HepG2 (cell line): ENCODE data around the gene GMPPB. TPM values are rescaled to one million over a fixed set of nuclear protein-coding genes. Genes with fewer than 3 reads are reported as not detected.
A peak's percentile ranks its signal among the peaks of the same experiment; 100 is the strongest.

ENCODE experiments used
- ATF5 ChIP-seq: sonication (generic); formaldehyde crosslinking; IDR thresholded peaks from 2 replicates; pipeline ENCODE4 v1.4.0; 2020; ENCODE audit warnings: mild to moderate bottlenecking, low read depth, missing genetic modification reagents
- HNRNPL ChIP-seq: fragments of 200-400 bp; formaldehyde crosslinking; IDR thresholded peaks from 2 replicates; pipeline ENCODE4 v1.6.1; 2017; ENCODE audit warnings: mild to moderate bottlenecking, low read depth, low read length
- MIER3 ChIP-seq: IDR thresholded peaks from 2 replicates; pipeline ENCODE4 v1.6.1; 2016; ENCODE audit warnings: missing compliant biosample characterization, borderline replicate concordance
- RFXANK ChIP-seq: IDR thresholded peaks from 2 replicates; pipeline ENCODE4 v1.6.1; 2016
- TBX2 ChIP-seq: sonication (generic); formaldehyde crosslinking; IDR thresholded peaks from 2 replicates; pipeline ENCODE4 v1.5.0; 2020; ENCODE audit warnings: missing genetic modification reagents, mild to moderate bottlenecking, borderline replicate concordance
- TCF7L2 ChIP-seq: IDR thresholded peaks from 2 replicates; pipeline ENCODE4 v1.6.1; 2011; ENCODE audit warnings: mild to moderate bottlenecking, low read depth, low read length, moderate library complexity
- TEAD3 ChIP-seq: optimal IDR thresholded peaks from 2 replicates; pipeline ENCODE3; 2016; ENCODE audit warnings: borderline replicate concordance
- ZFP91 ChIP-seq: sonication (generic); formaldehyde crosslinking; IDR thresholded peaks from 2 replicates; pipeline ENCODE4 v1.9.0; 2022; ENCODE audit warnings: missing genetic modification reagents, mild to moderate bottlenecking, borderline replicate concordance
- ZNF549 ChIP-seq: sonication (generic); formaldehyde crosslinking; IDR thresholded peaks from 2 replicates; pipeline ENCODE4 v1.5.0; 2020; ENCODE audit warnings: missing genetic modification reagents
- ZNF550 ChIP-seq: sonication (generic); formaldehyde crosslinking; IDR thresholded peaks from 2 replicates; pipeline ENCODE4 v1.4.0; 2020; ENCODE audit warnings: mild to moderate bottlenecking, missing genetic modification reagents, borderline replicate concordance
- ZNF558 ChIP-seq: sonication (generic); formaldehyde crosslinking; IDR thresholded peaks from 2 replicates; pipeline ENCODE4 v1.9.0; 2022; ENCODE audit warnings: mild to moderate bottlenecking, missing genetic modification reagents, borderline replicate concordance
- polyA plus RNA-seq, 8 experiments: library from polyadenylated mRNA; depleted of rRNA in 3 of 8; stranded (reverse) in 7 of 8; unstranded in 1 of 8; fragments of >200 nt; fragmentation: Illumina TruSeq in 4 of 8; extraction: Trizol in 4 of 8; gene quantifications; 2 replicates each; pipeline versions ENCODE4 v1.2.1 to v1.2.3, GENCODE V29; 2011 to 2016; ENCODE audit warnings: low read depth in 4 of 8, missing spikeins in 1 of 8, mixed read lengths in 1 of 8; ENCODE audit not compliant: insufficient read depth in 1 of 8
- total RNA-seq, 5 experiments: library from RNA; depleted of rRNA; stranded (reverse); fragments of >200 nt; fragmentation: Illumina TruSeq; extraction: Trizol; gene quantifications; 2 replicates each; pipeline ENCODE4 v1.2.3, GENCODE V29; 2016; ENCODE audit warnings: low read depth in 1 of 5
- TF ChIP-seq, protein P1 (sequence below): sonication (generic); formaldehyde crosslinking; IDR thresholded peaks from 2 replicates; pipeline ENCODE4 v1.9.0; 2021; ENCODE audit warnings: mild to moderate bottlenecking, missing genetic modification reagents
- TF ChIP-seq, protein P2 (sequence below): sonication (generic); formaldehyde crosslinking; IDR thresholded peaks from 2 replicates; pipeline ENCODE4 v1.4.0; 2020; ENCODE audit warnings: missing genetic modification reagents

Gene GMPPB
- total and polyA plus RNA-seq, 2 of the 13 experiments (the other 11 are each of a cell fraction or from before 2014, with no cell fraction given): 6.5 to 23.1 TPM

- TF ChIP-seq, protein P1, sequence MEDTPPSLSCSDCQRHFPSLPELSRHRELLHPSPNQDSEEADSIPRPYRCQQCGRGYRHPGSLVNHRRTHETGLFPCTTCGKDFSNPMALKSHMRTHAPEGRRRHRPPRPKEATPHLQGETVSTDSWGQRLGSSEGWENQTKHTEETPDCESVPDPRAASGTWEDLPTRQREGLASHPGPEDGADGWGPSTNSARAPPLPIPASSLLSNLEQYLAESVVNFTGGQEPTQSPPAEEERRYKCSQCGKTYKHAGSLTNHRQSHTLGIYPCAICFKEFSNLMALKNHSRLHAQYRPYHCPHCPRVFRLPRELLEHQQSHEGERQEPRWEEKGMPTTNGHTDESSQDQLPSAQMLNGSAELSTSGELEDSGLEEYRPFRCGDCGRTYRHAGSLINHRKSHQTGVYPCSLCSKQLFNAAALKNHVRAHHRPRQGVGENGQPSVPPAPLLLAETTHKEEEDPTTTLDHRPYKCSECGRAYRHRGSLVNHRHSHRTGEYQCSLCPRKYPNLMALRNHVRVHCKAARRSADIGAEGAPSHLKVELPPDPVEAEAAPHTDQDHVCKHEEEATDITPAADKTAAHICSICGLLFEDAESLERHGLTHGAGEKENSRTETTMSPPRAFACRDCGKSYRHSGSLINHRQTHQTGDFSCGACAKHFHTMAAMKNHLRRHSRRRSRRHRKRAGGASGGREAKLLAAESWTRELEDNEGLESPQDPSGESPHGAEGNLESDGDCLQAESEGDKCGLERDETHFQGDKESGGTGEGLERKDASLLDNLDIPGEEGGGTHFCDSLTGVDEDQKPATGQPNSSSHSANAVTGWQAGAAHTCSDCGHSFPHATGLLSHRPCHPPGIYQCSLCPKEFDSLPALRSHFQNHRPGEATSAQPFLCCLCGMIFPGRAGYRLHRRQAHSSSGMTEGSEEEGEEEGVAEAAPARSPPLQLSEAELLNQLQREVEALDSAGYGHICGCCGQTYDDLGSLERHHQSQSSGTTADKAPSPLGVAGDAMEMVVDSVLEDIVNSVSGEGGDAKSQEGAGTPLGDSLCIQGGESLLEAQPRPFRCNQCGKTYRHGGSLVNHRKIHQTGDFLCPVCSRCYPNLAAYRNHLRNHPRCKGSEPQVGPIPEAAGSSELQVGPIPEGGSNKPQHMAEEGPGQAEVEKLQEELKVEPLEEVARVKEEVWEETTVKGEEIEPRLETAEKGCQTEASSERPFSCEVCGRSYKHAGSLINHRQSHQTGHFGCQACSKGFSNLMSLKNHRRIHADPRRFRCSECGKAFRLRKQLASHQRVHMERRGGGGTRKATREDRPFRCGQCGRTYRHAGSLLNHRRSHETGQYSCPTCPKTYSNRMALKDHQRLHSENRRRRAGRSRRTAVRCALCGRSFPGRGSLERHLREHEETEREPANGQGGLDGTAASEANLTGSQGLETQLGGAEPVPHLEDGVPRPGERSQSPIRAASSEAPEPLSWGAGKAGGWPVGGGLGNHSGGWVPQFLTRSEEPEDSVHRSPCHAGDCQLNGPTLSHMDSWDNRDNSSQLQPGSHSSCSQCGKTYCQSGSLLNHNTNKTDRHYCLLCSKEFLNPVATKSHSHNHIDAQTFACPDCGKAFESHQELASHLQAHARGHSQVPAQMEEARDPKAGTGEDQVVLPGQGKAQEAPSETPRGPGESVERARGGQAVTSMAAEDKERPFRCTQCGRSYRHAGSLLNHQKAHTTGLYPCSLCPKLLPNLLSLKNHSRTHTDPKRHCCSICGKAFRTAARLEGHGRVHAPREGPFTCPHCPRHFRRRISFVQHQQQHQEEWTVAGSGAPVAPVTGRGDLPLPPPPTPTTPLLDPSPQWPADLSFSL (CRISPR knock-in tag): no peak
- TF ChIP-seq RFXANK (CRISPR knock-in tag) (no peak), TBX2 (peak; percentile 73; the same call in 1 of the 2 replicates), ZNF558 (CRISPR knock-in tag) (peak; percentile 60; the same call in 1 of the 2 replicates), ZFP91 (CRISPR knock-in tag) (peak; percentile 78; the same call in 1 of the 2 replicates), ATF5 (no peak), TCF7L2 (no peak), HNRNPL (0 out of 2 replicates have a peak, but pooled peaks have one; percentile 47), ZNF550 (CRISPR knock-in tag) (no peak; the same call in 1 of the 2 replicates), ZNF549 (no peak), TEAD3 (no peak), MIER3 (CRISPR knock-in tag) (no peak)
- TF ChIP-seq, protein P2, sequence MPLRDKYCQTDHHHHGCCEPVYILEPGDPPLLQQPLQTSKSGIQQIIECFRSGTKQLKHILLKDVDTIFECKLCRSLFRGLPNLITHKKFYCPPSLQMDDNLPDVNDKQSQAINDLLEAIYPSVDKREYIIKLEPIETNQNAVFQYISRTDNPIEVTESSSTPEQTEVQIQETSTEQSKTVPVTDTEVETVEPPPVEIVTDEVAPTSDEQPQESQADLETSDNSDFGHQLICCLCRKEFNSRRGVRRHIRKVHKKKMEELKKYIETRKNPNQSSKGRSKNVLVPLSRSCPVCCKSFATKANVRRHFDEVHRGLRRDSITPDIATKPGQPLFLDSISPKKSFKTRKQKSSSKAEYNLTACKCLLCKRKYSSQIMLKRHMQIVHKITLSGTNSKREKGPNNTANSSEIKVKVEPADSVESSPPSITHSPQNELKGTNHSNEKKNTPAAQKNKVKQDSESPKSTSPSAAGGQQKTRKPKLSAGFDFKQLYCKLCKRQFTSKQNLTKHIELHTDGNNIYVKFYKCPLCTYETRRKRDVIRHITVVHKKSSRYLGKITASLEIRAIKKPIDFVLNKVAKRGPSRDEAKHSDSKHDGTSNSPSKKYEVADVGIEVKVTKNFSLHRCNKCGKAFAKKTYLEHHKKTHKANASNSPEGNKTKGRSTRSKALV (CRISPR knock-in tag): no peak
These were observed at the start of gene GMPPB (continued) for GRCh38 chr3:49723628-49724551.
